Common myeloid progenitor, CD34-positive (primary cell): ENCODE measurements around the gene SCN4A.
A peak's percentile ranks its signal among the peaks of the same experiment; 100 is the strongest.
"Not testable (repeated sequence)": the region's sequence is repeated elsewhere in the genome, so short reads cannot be mapped to it uniquely, and the experiment has no call there.

ENCODE experiments used
- CTCF ChIA-PET: fragments of 350-600 bp; sonication (Branson Sonifier 250); formaldehyde crosslinking; loops from one replicate; lab custom pipeline; 2021; ENCODE audit warnings: antibody characterized with exemption; lab: Charles Lee
- POLR2A ChIA-PET: fragments of 350-600 bp; sonication (Branson Sonifier 250); formaldehyde crosslinking; loops from one replicate; lab custom pipeline; 2021; ENCODE audit warnings: antibody characterized with exemption; lab: Charles Lee
- DNase-seq, 3 donors: peaks; one replicate each; pipeline versions ENCODE4 v3.0.0 to v3.0.0-alpha.2; 2013
- H3K27ac ChIP-seq, 2 experiments: 1 replicate in 1 of 2; 2 replicates in 1 of 2; pipeline ENCODE4 v1.7.0; 2013; ENCODE audit warnings: inconsistent platforms in 2 of 2, low read length in 2 of 2, mild to moderate bottlenecking in 2 of 2, low read depth in 1 of 2, moderate library complexity in 1 of 2; ENCODE audit not compliant: severe bottlenecking in 2 of 2, insufficient read depth in 1 of 2, poor library complexity in 1 of 2
- H3K27me3 ChIP-seq, 5 experiments: replicated peaks in 2 of 5; 1 replicate in 3 of 5; 2 replicates in 2 of 5; pipeline versions ENCODE4 v1.6.1 to v1.7.0; 2013; ENCODE audit warnings: low read length in 4 of 5, mild to moderate bottlenecking in 2 of 5, moderate library complexity in 2 of 5, inconsistent platforms in 1 of 5; ENCODE audit not compliant: insufficient read depth in 5 of 5, control insufficient read depth in 4 of 5
- H3K36me3 ChIP-seq, 4 experiments: 1 replicate in 2 of 4; 2 replicates in 2 of 4; pipeline versions ENCODE4 v1.6.1 to v1.7.0; 2013; ENCODE audit warnings: low read length in 3 of 4, control low read depth in 1 of 4, mild to moderate bottlenecking in 1 of 4; ENCODE audit not compliant: control insufficient read depth in 4 of 4, insufficient read depth in 4 of 4
- H3K4me1 ChIP-seq, 4 experiments: 1 replicate in 3 of 4; 2 replicates in 1 of 4; pipeline versions ENCODE4 v1.6.1 to v1.7.1; 2013; ENCODE audit warnings: low read length in 3 of 4, mild to moderate bottlenecking in 3 of 4, control low read depth in 1 of 4, inconsistent platforms in 1 of 4, moderate library complexity in 1 of 4; ENCODE audit not compliant: control insufficient read depth in 4 of 4, insufficient read depth in 4 of 4; ENCODE audit errors: control extremely low read depth in 1 of 4
- H3K4me3 ChIP-seq, 7 experiments: 1 replicate in 4 of 7; 2 replicates in 3 of 7; pipeline versions ENCODE4 v1.5.1 to v1.7.0; 2013; ENCODE audit warnings: mild to moderate bottlenecking in 7 of 7, low read length in 6 of 7, moderate library complexity in 6 of 7, inconsistent platforms in 2 of 7, low read depth in 2 of 7, control low read depth in 1 of 7; ENCODE audit not compliant: insufficient read depth in 4 of 7, control insufficient read depth in 1 of 7; ENCODE audit errors: extremely low read depth in 1 of 7
- H3K9me3 ChIP-seq, 5 experiments: 1 replicate in 4 of 5; 2 replicates in 1 of 5; pipeline versions ENCODE4 v1.6.1 to v1.7.1; 2013; ENCODE audit warnings: low read length in 4 of 5, mild to moderate bottlenecking in 2 of 5, inconsistent platforms in 1 of 5, low read depth in 1 of 5, moderate library complexity in 1 of 5; ENCODE audit not compliant: control insufficient read depth in 4 of 5, insufficient read depth in 2 of 5; ENCODE audit errors: control extremely low read depth in 1 of 5
- WGBS: methylation state at CpG from one replicate; pipeline ENCODE4 v1.1.5; 2013; ENCODE audit not compliant: insufficient coverage; 5-methylcytosine and 5-hydroxymethylcytosine counted together

The SCN4A gene

GRCh38 chr17:63894021-63894420, 78.7 kb downstream of the SCN4A start:
- DNase-seq, H3K9me3 ChIP-seq, H3K27ac ChIP-seq, H3K27me3 ChIP-seq, POLR2A ChIA-PET, H3K4me1 ChIP-seq, H3K4me3 ChIP-seq, H3K36me3 ChIP-seq: not testable (repeated sequence)
- WGBS = 90% methylated on average over 1 of the region's 3 CpGs
- CTCF ChIA-PET = interaction anchor here (2.4 kb wide), 1 partner anchor 11 kb away, joined by 8 read pairs; no protein-coding TSS in a partner anchor

DNA sequence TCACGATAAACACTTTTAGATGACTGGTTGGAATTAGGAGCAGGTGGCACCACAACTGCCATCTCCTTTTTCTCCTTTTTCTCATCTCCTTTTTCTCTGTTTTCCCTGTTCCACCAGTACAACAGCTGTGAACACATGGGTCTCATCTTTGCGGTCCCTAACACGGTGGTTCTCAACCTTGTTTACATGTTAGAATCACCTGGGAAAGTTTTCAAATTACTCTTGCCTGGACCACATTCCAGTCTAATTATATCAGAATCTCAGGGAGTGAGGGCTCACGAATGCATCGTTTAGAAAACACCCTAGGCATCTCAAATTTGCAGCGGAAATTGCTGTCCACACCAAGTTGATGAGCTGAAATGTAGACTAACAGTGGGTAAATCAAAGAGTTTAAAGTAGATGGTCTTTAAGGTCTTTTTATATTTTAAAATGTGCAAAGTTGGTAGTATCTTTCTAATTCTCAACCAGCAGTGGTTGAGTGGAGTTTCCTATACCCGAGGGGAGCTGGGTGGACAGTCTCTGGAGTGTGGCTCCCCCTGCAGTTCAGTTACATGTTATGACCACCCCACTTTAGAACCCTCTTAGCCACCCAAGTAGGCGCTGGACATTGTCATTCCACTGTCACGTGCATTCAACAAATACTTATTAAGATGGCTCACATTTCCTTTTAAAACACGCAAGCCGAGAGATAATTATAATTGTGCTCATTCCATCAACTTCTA, 80.2 kb downstream of the SCN4A start:
- POLR2A ChIA-PET, H3K9me3 ChIP-seq, H3K4me1 ChIP-seq, H3K27me3 ChIP-seq, H3K36me3 ChIP-seq, H3K27ac ChIP-seq, H3K4me3 ChIP-seq: not testable (repeated sequence)
- CTCF ChIA-PET = interaction anchor here (1.0 to 5.0 kb wide), 8 partner anchors 9 to 44 kb away, joined by 3 to 32 read pairs (median 5); partner anchors contain the start of gene GH2
- peak; percentile 22 to 27 (median 24) for DNase-seq
- 75% methylated on average over 4 of the region's 11 CpGs for WGBS

DNA sequence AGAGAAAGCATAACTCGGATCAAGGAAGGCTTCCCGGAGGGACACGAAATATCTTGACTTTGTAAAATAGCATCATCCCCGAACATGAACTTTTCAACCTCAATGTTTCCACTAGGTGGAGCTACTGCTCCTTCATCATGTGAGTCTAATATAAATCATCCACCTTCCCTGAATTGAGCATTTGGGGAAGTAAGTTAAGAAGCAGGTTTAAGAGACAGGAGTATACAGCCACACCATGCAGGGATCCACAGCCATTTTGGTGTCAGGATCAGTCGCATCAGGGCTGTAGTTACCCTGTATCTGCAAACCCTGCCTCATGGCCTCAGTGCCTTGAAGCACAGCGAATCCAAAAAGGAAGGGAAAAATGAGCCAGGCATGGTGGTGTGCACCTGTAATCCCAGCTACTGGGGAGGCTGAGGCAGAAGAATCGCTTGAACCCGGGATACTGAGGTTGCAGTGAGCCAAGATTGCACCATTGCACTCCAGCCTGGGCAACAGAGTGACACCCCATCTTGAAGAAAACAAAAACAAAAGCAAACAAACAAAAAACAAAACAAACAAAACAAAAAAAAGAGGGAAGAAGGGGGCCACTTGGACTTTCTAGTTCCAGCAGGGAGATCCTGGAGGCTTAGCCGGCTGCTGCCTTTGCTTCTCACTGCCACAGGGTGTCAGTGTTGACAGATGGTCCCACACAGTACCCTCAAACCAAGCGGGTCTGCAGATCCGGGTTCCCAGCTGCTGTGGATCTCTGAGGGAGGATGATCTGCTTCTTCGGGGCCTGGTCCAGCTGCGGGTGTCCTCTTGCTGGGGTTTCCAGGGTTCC, 83.5 kb downstream of the SCN4A start:
- H3K4me1 ChIP-seq, H3K27ac ChIP-seq, H3K4me3 ChIP-seq, POLR2A ChIA-PET, H3K27me3 ChIP-seq, H3K9me3 ChIP-seq, H3K36me3 ChIP-seq: not testable (repeated sequence)
- WGBS = 56% methylated on average over 5 of the region's 13 CpGs
- CTCF ChIA-PET = interaction anchor here (0.9 to 5.0 kb wide), 9 partner anchors 13 to 140 kb away, joined by 3 to 32 read pairs (median 5); partner anchors contain the start of genes CSHL1 and GH1
- peak; percentile 38 to 51 (median 40) for DNase-seq
